ENCODE data around the gene ATG14.
"Not testable (repeated sequence)": the region's sequence is repeated elsewhere in the genome, so short reads cannot be mapped to it uniquely, and the experiment has no call there.

Gene ATG14

DNA sequence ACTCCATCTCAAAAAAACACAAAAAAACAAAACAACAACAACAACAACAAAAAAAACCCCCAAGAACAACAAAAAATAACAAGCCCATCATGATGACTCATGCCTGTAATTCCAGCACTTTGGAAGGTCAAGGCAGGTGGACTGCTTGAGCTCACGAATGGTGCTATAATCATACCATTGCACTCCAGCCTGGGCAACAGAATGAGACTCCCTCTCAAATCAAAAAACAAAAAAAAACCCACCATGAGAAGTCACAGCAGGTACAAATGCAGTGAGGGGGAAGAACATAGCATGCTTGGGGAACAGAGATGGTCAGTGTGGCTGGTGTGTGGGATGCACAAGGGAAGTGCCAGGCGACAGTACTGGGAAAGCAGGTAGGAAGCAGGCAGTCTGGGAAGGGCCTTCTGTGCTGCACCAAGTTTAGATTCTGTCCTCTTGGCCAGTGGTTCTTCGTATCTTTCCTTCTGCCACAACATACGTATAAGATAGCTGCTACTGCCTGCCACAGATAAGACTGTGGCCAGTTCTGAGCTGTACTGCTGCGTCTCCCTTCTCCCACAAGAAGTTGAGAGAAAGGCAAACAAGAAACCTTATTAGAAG, 28.0 kb downstream of the ATG14 start:
- no peak for DNase-seq

GRCh38 chr14:55383056-55383466, 28.6 kb downstream of the ATG14 start:
- not testable (repeated sequence) for DNase-seq

- DNase-seq: no peak
These were observed 29.1 kb downstream of the ATG14 start for GRCh38 chr14:55382483-55382882.

DNA sequence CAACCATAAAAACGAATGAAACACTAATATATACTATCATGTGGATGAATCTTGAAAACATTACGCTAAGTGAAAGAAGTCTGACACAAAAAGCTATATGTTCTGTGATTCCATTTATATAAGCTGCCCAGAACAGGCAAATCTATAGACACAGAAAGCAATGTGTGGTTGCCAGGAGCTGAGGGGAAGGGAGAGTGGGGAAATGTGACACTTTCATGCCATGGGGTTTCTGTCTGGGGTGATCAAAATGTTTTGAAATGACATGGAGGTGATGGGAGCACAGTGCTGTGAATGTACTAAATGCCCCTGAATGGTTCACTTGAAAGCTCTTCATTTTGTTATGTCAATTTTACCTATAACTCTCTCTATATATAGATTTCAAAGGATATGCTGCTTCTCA, 30.1 kb downstream of the ATG14 start:
- no peak for DNase-seq

- no peak for DNase-seq
These were observed 30.6 kb downstream of the ATG14 start for GRCh38 chr14:55381040-55381439.

GRCh38 chr14:55377236-55377635, 34.4 kb downstream of the ATG14 start:
- no peak for DNase-seq

- DNase-seq: no peak
These were observed 36.9 kb downstream of the ATG14 start for GRCh38 chr14:55374771-55375170.

GRCh38 chr14:55373784-55374705, 37.6 kb downstream of the ATG14 start:
- DNase-seq: no peak

- no peak for DNase-seq
These were observed 38.8 kb downstream of the ATG14 start for GRCh38 chr14:55372825-55373224.

GRCh38 chr14:55372423-55372822, 39.2 kb downstream of the ATG14 start:
- DNase-seq: no peak

GRCh38 chr14:55370883-55371455, 40.7 kb downstream of the ATG14 start:
- no peak for DNase-seq

- DNase-seq: no peak
These were observed 45.4 kb downstream of the ATG14 start for GRCh38 chr14:55366271-55366670.

DNA sequence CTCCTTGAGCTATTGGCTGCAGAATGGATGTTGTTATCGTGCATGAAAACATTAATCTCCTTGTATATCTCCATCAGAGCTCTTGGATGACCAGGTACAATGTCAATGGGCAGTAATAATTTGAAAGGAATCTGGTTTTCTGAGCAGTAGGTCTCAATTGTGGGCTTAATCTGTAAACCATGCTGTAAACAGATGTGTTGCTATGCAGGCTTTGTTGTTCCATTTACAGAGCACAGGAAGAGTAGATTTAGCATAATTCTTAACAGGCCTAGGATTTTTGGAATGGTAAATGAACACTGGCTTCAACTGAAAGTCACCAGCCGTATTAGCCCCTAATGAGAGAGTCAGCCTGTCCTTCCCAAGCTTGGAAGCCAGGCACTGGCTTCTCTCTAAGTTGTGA, 50.4 kb downstream of the ATG14 start:
- DNase-seq: no peak

GRCh38 chr14:55359307-55359706, 52.3 kb downstream of the ATG14 start:
- DNase-seq: no peak

DNA sequence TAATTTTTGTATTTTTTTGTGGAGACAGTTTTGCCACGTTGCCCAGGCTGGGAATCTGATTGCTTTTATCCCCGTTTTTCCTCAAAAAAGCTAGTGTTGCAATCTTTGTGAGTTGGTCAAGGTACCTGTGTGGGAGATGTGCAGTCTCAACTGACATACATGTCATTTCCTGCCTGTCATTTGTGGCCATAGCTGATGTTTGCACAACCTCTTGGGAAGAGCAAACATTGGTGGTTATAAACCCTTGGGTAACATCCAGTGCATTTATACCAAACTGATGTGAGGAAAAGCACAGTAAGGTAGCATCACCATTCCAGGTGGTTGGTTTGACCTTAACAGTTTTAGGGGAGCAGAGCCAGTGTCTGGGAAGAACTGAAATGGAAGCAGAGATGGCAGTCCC, 54.7 kb downstream of the ATG14 start:
- DNase-seq: no peak

- no peak for DNase-seq
These were observed 55.7 kb downstream of the ATG14 start for GRCh38 chr14:55355922-55356321.

- DNase-seq: peak; percentile 68
These were observed 57.1 kb downstream of the ATG14 start for GRCh38 chr14:55354500-55354899.

DNA sequence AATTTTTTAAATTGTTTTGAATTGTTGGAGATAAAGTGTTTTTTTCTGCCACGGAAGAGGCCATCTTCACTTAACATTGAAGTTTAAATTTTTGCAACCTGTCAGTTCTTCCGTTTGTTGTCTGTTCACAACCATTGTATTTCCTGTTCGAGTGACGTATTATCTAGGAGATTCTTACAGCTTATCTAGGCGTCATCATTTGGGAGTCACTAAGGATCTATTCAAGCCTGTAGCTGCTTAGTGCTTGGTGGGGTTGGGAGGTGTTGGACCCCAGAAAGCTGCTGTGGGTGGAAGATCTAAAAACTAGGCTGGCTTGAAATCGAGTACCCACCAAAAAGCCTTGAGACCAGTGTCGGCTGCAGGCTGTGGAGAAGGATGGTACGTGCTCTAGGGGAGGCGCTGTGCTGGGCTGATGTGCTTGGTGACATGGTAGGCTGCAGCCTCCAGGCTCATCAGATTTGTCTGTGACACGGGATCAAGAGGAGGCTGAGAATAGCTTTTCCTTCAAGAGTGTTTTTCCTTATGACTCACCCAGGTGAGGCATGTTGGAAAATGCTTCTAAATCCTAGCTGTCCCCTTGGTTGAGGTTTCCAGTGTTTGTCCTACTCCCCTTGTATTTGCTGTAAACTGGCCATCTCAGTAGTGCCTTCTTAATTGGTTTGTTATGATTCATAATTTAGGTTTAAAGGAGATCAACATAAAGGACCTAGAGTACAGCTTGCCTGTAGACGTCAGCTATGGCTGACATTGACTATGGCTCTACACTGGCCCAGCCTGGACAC, 57.8 kb downstream of the ATG14 start:
- no peak for DNase-seq

GRCh38 chr14:55352201-55352600, 59.4 kb downstream of the ATG14 start:
- no peak for DNase-seq

DNA sequence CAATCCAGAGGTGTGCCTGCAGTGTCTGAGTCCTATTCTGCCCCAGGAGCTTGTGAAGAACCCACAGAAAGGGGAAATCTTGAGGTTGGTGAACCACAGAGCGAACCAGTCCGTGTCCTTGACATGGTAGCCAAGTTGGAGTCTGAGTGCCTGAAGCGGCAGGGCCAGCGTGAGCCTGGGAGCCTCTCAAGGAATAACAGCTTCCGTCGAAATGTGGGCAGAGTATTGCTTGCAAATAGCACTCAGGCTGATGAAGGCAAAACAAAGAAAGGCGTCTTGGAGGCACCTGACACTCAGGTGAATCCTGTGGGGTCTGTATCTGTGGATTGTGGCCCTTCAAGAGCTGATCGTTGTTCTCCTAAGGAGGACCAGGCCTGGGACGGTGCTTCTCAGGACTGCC, 60.5 kb downstream of the ATG14 start:
- no peak for DNase-seq

DNA sequence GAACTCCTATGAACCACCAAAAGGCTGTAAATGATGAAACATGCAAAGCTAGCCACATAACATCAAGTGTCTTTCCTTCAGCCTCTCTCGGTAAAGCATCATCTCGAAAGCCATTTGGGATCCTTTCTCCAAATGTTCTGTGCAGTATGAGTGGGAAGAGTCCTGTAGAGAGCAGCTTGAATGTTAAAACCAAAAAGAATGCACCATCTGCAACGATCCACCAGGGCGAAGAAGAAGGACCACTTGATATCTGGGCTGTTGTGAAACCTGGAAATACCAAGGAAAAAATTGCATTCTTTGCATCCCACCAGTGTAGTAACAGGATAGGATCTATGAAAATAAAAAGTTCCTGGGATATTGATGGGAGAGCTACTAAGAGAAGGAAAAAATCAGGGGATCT, 61.2 kb downstream of the ATG14 start:
- no peak for DNase-seq

- no peak for DNase-seq
These were observed 62.1 kb downstream of the ATG14 start for GRCh38 chr14:55349565-55349964.

DNA sequence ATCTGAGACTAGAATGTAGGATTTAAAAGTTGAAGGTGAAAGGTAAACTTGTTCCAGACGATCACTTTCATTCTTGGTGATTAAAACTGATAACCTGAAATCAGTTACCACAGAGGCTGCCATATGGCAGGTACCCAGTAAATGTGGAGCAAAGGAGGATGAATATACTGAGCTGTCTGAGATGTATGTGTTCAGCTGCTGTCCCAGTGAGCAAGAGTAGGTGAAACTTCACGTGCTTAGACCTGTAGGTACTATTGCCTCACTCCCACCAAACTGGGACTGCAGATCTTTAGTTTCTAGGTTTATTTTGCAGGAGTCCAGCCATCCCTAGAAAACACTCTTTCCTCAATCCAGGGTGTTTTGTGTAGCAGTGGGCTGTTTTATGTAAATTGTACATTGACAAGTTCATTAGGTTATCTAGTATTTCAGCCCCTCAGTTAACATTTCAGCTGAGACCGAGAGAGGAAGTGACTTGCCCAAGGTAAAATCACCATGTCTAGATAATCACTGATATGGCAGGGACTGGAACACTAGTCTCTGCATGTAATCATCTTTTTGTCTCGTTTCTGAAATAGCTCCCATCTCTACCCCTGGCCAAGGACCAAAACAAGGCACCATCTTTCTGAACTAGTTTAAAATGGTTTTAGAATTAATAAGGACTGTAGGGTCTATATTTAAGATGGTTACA, 62.7 kb downstream of the ATG14 start:
- no peak for DNase-seq

Data from NCI-H524 treated with DMSO at 0.1 percent for 48 hours (cell line).